HG03457 (cell line): ENCODE measurements around the gene CFAP92.

Experiments used
- ATAC-seq: cut with Tn5 transposase; IDR thresholded peaks from one replicate; pipeline ENCODE4 v1.9.1; 2021; ENCODE audit warnings: moderate number of reproducible peaks; ENCODE audit not compliant: unreplicated experiment

The CFAP92 gene

GRCh38 chr3:129007792-129008191, 13.9 kb upstream of the CFAP92 start:
- no peak for ATAC-seq

GRCh38 chr3:129006864-129007263, 13.0 kb upstream of the CFAP92 start:
- no peak for ATAC-seq

DNA sequence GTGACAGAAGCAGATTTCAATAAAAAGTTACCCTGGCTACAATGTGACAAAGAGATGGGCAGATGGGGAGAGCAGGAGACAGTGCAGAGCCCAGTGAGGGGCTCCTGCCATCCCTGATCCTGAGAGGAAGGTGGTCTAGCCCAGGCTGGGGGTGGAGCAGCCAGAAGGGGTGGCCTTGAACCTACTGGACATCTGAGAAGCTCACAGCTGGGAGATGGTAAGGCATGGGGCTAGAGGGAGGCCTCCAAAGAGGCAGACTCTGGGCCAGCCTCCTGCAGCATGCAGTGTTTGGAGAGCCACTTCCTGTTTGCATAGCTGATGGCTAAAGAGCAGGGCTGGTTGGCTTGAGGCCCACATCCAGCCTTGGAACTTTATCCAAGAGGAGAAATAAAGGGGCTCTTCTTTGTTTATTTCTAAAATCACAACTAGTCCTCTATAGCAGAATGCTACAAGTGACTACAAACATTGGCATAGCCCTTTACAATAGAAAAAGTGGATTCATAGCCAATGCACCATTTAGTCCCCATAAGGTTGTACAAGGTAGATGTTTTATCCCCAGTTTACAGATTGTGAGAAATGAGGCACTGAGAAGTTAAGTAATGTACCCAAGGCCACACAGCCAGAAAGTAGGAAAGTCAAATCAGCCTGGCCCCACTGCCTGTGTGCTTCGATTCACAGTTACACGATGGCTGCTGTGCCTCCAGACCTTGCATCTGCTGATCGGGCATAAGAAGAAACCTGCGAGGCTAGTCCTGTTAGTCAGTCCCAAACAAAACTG, 11.8 kb upstream of the CFAP92 start:
- ATAC-seq: no peak

DNA sequence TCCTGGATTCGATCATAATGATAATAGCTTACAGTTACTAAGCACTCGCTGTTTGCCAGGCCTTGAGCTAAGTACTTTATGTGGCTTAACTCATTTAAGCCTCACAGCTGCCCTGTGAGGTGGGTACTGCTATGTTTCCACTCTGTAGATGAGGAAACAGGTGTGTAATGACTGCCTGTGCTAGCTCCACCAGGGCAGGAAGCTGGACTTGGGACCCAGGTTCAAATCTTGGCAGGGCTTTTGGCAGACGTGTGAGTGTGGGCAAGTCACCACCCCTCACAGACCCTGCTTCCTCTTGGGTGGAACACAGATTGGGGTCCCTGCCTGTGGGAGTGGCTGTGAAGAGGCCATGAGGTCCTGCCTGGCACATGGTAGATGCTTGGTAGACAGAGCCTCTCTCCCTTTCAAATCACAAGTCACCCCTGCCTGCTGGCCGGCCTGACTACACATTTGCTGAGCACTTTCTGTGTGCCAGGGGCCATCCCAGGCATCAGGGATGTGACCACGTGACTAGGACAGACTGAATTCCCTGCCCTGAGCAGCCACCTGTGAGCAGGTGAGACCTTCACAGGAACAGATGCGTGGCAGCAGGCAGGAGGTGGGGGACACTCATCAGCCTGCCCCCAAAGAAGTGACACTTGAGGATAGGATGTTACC, 10.9 kb upstream of the CFAP92 start:
- ATAC-seq: no peak

DNA sequence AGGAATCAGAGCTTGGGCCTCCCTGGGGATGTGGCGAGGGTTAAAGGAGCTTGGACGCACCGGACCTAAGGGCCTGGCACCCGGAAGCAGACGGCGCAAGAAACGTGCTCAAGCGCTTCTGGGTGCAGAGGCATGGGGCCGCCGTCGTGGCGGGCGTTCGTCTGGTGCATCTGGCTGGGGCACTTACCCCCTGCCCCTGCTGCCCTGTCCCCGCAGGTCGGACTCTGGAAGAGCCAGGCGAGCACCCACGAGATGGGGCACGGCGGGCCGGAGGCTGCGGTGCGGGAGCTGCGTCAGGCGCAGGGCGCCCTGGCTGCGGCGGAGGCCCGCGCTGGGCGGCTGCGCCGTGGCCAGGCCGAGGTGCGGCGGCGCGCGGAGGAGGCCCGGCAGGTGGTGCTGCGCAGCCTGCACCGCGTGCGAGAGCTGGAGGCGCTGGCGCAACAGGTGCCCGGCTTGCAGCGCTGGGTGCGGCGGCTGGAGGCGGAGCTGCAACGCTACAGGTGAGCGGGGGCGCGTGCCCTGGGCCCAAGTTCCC, 9.8 kb upstream of the CFAP92 start:
- no peak for ATAC-seq

DNA sequence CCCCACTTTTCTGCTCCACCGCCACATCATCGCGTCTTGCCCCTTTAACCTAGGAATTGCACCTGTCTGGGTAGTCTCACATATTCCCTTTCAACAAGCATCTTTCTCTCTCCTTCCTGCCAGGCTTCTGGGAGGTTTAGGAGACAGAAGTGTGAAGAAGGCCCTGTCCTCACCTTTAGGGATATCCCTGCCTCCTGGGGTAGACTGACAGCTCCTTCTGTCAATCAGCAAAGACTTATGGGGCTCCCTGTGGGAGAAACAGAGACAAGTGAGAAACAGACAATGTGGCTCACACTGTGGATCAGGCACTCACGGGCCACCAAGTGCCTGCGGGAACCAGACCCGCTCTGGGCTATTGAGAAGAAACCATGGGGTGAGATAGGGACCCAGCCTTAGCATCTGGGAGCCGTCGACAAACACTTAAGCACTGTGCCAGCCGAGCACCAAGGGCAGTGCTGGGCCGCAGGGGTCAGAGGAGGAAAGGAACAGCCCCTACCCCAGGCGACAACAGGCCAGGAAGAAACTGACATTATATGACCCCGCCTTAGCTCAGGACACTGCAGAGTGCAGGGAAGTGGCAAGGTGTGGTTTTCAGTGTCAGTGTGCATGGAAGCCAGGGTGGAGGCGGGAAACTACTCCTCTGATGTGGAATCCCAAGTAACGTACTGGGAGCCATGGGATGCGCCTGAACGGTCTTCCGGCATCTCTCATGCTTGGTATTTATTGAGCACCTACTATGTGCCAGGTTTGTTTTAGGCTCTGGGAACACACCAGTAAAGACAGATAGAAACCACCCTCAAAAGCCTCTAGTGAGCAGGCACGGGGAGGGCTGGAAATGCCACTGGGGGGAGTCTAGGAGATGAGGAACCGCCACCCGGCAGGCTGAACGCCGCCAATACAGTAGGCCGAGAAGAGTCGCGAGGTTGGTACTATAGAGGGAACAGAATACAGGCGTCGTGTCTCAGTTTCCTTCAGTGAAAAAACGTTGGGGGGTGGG, 9.0 kb upstream of the CFAP92 start:
- ATAC-seq: no peak

- ATAC-seq: no peak
These were observed 8.1 kb upstream of the CFAP92 start for GRCh38 chr3:129001806-129002572.

GRCh38 chr3:129001101-129001805, 7.4 kb upstream of the CFAP92 start, which contains the start of gene EFCC1:
TSS of gene EFCC1 (plus strand) at chr3:129001304. CDS start at chr3:129001629, 325 bp downstream.
- ATAC-seq: no peak

DNA sequence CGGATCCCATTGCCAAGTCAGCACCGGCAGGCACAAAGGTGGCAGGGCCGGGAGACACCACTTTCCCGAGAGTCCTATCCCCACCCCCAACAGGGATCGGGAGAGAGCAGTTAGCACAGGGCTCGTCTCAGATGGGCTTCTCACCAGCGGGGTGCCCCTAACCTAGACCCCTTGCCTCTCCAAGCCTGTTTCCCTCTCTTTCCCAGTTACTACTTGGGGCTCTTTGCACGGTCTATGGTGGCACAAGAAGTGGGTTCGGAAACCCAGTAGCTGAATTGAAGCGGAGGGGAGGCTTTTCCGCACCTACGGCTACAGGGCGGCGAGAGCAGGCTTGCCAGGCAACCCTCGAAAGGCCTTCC, 6.8 kb upstream of the CFAP92 start:
- no peak for ATAC-seq

- ATAC-seq: no peak
These were observed 5.2 kb upstream of the CFAP92 start for GRCh38 chr3:128999102-128999501.

DNA sequence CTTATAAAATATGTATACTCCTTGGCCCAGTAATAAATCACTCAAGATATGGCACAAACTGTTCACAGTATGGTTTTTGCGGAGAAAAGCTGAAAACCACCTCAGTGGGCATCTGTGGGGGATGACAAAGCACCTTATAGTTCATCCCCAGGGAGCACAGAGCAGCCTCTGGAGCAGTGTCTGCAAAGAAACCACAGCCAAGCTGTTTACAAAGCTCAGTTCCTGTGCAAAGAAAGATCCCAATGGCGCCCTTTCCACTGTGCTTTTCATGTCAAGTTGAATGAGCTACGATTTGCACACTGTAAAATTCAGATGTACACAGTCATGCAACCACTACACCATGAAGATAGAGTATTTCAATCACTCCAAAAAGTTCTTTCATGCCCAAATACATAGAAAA, 4.7 kb upstream of the CFAP92 start:
- ATAC-seq: no peak

DNA sequence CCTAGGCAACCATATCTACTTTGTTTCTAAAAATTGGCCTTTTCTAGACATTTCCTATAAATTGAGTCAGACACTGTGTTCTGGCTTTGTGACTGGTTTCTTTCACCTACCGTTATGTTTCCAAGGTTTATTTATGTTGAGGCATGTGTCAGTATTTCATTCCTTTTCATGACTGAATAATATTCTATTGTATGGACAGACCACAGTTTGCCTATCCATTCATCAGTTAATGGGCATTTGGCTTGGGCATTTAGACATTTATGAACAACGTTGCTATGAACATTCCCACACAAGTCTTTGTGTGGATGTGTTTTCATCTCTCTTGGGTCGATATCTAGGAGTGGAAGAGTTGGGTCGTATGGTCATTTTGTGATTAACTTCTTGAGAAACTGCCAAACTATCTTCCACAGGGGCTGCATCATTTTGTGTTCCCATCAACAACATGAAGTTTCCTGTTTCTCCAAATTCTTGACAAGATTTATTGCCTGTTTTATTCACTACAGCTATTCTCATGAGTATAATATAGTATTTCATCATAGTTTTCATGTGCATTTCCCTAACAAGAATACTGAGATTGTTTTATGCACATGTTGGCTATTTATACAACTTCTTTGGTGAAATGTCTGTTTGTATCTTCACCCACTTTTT, 3.7 kb upstream of the CFAP92 start:
- ATAC-seq: no peak

GRCh38 chr3:128996726-128997125, 2.9 kb upstream of the CFAP92 start:
- ATAC-seq: no peak

GRCh38 chr3:128996200-128996599, 2.3 kb upstream of the CFAP92 start:
- ATAC-seq: no peak

GRCh38 chr3:128995737-128996136, 1.9 kb upstream of the CFAP92 start:
- no peak for ATAC-seq

DNA sequence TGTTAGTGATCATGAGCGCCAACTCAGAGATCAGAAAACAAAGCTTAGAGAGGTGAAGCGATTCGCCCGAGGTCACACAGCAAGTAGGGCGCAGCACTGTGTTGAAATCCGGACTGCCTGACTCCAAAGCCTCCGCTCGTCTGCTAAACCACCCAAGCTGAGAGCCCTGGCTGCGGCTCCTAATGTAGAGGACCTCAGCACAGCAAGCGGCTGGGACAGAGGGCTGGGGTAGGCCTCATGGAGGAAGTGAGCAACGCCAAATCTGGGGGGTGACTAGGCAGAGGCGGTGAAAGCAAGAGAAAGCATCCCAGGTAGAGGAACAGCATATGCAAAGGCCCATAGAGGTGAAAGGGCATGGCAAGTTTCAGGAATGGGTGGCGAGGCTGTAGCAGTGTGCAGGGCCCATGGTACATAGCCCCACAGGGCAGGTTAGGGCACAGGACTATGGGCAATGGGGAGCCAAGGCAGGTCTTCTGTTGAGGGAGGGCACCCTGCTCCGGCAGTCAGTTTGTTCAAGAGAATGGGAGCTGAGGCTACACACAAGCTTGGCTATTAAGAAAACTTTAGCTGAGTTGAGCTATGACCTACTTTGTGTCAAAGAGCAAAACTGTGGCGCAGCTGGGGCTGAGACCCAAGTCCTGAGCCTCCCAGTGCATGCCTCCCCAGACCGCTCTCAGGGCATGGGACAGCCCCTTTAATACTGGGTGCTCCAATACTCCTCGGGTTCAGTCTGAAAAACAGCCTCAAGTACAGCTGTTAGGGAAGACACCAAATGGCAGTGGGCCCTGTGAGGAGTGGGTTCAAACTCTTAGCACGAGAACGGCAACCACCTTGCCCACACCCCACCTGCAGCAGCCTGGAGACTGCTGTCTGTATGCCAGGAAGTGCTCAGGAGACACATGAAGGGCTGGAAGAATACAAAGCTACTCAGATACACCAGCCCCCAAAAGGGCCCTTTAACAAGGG, 988 bp upstream of the CFAP92 start:
- no peak for ATAC-seq

DNA sequence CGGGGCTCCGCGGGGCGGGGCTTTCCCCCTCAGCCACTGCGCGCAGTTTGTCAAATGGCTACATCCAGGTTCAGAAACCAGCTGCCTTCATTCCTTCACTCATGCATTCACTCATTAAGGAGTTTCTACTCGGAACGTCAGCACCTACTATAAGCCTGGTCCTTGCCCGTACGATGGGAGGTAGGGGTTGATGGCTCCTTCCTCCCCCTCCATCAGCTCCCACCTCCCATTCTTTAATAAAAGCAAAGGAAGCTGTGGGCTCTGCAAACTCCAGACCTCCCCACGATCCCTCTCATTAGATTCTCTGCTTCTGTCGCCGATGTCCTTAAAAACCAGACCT, 267 bp upstream of the CFAP92 start:
- no peak for ATAC-seq

GRCh38 chr3:128992926-128993460, 883 bp downstream of the CFAP92 start:
- no peak for ATAC-seq
